HEK293T (cell line): ENCODE results near the gene CHADL.

Source experiments
- BHLHE40 ChIP-seq: fragments of 450-650 bp; IDR thresholded peaks from 2 replicates; pipeline ENCODE4 v1.6.1; 2016; ENCODE audit warnings: mild to moderate bottlenecking, moderate library complexity, borderline replicate concordance
- CTBP1 ChIP-seq: fragments of 450-650 bp; IDR thresholded peaks from 2 replicates; pipeline ENCODE4 v1.6.1; 2016; ENCODE audit warnings: borderline replicate concordance
- ELF4 ChIP-seq: fragments of 450-650 bp; IDR thresholded peaks from 2 replicates; pipeline ENCODE4 v1.6.1; 2017; ENCODE audit warnings: antibody characterized with exemption
- FOXA1 ChIP-seq: fragments of 450-650 bp; IDR thresholded peaks from 2 replicates; pipeline ENCODE4 v1.6.1; 2016; ENCODE audit warnings: mild to moderate bottlenecking
- FOXK2 ChIP-seq: fragments of 450-650 bp; IDR thresholded peaks from 2 replicates; pipeline ENCODE4 v1.6.1; 2016; ENCODE audit warnings: mild to moderate bottlenecking
- FOXM1 ChIP-seq: fragments of 450-650 bp; IDR thresholded peaks from 2 replicates; pipeline ENCODE4 v1.6.1; 2017; ENCODE audit warnings: mild to moderate bottlenecking, borderline replicate concordance
- HDGF ChIP-seq: fragments of 450-650 bp; IDR thresholded peaks from 2 replicates; pipeline ENCODE4 v1.6.1; 2017; ENCODE audit warnings: antibody characterized with exemption, borderline replicate concordance
- LEF1 ChIP-seq: fragments of 450-650 bp; IDR thresholded peaks from 2 replicates; pipeline ENCODE4 v1.6.1; 2017; ENCODE audit warnings: mild to moderate bottlenecking, borderline replicate concordance
- NFRKB ChIP-seq: fragments of 450-650 bp; IDR thresholded peaks from 2 replicates; pipeline ENCODE4 v1.6.1; 2016; ENCODE audit warnings: mild to moderate bottlenecking, moderate library complexity
- SP1 ChIP-seq: fragments of 450-650 bp; IDR thresholded peaks from 2 replicates; pipeline ENCODE4 v1.6.1; 2017
- SUZ12 ChIP-seq: fragments of 450-650 bp; IDR thresholded peaks from 2 replicates; pipeline ENCODE4 v1.6.1; 2016; ENCODE audit warnings: mild to moderate bottlenecking
- ZNF384 ChIP-seq: fragments of 450-650 bp; IDR thresholded peaks from 2 replicates; pipeline ENCODE4 v1.6.1; 2016

- no peak for TF ChIP-seq ELF4
- TF ChIP-seq SUZ12: no peak
- TF ChIP-seq CTBP1: no peak
- TF ChIP-seq FOXK2: no peak
- TF ChIP-seq SP1: no peak
- no peak for TF ChIP-seq NFRKB
- TF ChIP-seq HDGF: no peak
- no peak for TF ChIP-seq BHLHE40
- TF ChIP-seq ZNF384: no peak
- TF ChIP-seq FOXM1: no peak
- no peak for TF ChIP-seq LEF1
- TF ChIP-seq FOXA1: no peak
These were observed 39.3 kb upstream of the CHADL start for GRCh38 chr22:41280065-41280464.
